ENCODE measurements around the gene ERLEC1.

ERLEC1 gene

GRCh38 chr2:53767405-53768241 is 19.2 kb upstream of the ERLEC1 start, which contains the start of gene CHAC2:
Gene CHAC2, plus strand, starts transcription at chr2:53767804. Its CDS starts 83 bp downstream, at chr2:53767887.
- in situ Hi-C loops (cut with MboI; ENCODE audit: low pct_unique_long_range_greater_than_20kb, low sequenced_read_pairs, unreplicated experiment) = no loop called here
- DNase-seq (ENCODE audit: low spot score) = peak; percentile 86
- no peak for TF ChIP-seq CTCF (IDR thresholded peaks at IDR 0.05; ENCODE audit: extremely low read depth, insufficient read depth, missing control alignments)

GRCh38 chr2:53768242-53768542 is 18.7 kb upstream of the ERLEC1 start:
- in situ Hi-C loops (cut with MboI; ENCODE audit: low pct_unique_long_range_greater_than_20kb, low sequenced_read_pairs, unreplicated experiment) = no loop called here
- no peak for DNase-seq (ENCODE audit: low spot score)
- no peak for TF ChIP-seq CTCF (IDR thresholded peaks at IDR 0.05; ENCODE audit: extremely low read depth, insufficient read depth, missing control alignments)

GRCh38 chr2:53769318-53769945 is 17.4 kb upstream of the ERLEC1 start:
- no peak for TF ChIP-seq CTCF (IDR thresholded peaks at IDR 0.05; ENCODE audit: extremely low read depth, insufficient read depth, missing control alignments)
- no peak for DNase-seq (ENCODE audit: low spot score)
- in situ Hi-C loops (cut with MboI; ENCODE audit: low pct_unique_long_range_greater_than_20kb, low sequenced_read_pairs, unreplicated experiment) = no loop called here

- TF ChIP-seq CTCF (IDR thresholded peaks at IDR 0.05; ENCODE audit: extremely low read depth, insufficient read depth, missing control alignments) = no peak
- DNase-seq (ENCODE audit: low spot score) = no peak
- in situ Hi-C loops (cut with MboI; ENCODE audit: low pct_unique_long_range_greater_than_20kb, low sequenced_read_pairs, unreplicated experiment) = no loop called here
Measured at GRCh38 chr2:53770264-53770663, 16.6 kb upstream of the ERLEC1 start.

- in situ Hi-C loops (cut with MboI; ENCODE audit: low pct_unique_long_range_greater_than_20kb, low sequenced_read_pairs, unreplicated experiment) = no loop called here
- TF ChIP-seq CTCF (IDR thresholded peaks at IDR 0.05; ENCODE audit: extremely low read depth, insufficient read depth, missing control alignments) = no peak
- no peak for DNase-seq (ENCODE audit: low spot score)
Measured at GRCh38 chr2:53777134-53777533, 9.7 kb upstream of the ERLEC1 start.

GRCh38 chr2:53778536-53779162 is 8.2 kb upstream of the ERLEC1 start:
- in situ Hi-C loops (cut with MboI; ENCODE audit: low pct_unique_long_range_greater_than_20kb, low sequenced_read_pairs, unreplicated experiment) = no loop called here
- DNase-seq (ENCODE audit: low spot score) = no peak
- no peak for TF ChIP-seq CTCF (IDR thresholded peaks at IDR 0.05; ENCODE audit: extremely low read depth, insufficient read depth, missing control alignments)

Data from GM13977 (cell line).